Hematopoietic multipotent progenitor cell treated with erythropoietin and hydrocortisone succinate and interleukin-3 and kit ligand, for 6 days (in vitro differentiated cells): ENCODE data around the gene NTSR1.

ENCODE experiments used
- DNase-seq: peaks from one replicate; pipeline ENCODE4 v3.0.0-alpha.2; 2015

The NTSR1 gene

GRCh38 chr20:62772990-62773844 is 64.6 kb downstream of the NTSR1 start:
- no peak for DNase-seq

DNA sequence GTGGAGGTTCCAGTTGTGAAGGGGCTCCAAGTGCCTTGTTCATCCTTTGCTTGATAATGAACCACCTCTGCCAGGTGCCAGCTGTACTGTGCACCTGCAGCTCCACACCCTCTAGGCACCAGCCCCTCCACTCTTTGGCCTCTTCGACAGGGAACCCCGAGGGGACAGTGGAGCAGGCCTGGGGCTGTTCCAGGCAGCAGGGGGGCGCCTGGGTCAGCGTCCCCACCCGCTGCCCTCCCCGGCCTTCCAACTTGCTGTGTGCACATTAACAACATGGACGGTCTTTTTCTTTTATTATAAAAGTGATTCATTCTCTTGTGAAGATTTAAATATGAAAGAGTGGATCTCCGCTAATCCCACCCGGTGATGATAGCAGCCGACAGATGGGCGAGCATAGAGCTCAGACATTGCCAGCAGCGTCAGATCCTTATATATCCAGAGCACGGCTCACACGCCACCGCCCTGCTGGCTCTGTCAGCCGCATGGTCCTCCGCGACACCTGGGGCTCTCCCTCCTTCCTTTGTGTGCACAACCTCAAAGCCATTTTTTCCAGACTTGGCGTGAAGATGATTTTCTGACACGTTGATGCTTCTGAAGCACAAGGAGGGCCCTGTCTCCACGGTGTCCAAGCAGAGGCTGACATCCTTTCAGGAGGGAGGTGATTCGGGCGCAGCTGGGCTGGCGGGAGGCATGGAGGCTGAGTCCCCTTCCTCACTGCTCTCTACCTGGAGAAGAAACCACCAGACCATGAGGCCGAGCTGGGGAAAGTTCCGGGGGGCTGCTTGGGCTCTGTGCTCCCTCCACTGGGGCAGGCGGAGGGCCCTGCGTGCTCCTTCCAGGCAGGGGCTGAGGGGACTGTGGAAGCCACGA is 65.4 kb downstream of the NTSR1 start:
- no peak for DNase-seq

DNA sequence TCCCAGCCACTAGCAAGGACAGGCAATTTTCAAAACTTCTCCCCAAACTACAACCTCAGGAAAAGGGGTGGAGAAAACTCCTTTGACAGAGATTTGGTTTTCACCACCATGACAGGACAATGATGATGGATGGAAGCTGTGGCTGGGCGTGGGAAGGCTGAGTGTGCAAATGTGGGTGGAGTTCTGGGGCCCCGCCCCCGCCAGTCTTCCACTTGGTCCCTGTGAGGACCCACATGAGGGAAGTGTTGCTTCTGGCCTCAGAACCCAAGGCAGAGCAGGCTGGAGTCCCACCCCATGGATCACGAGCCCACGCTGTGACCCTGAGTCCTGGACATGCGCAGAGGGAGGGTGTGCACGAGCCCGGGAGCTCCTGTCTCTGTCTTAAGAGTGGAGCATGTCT is 66.1 kb downstream of the NTSR1 start:
- no peak for DNase-seq

DNA sequence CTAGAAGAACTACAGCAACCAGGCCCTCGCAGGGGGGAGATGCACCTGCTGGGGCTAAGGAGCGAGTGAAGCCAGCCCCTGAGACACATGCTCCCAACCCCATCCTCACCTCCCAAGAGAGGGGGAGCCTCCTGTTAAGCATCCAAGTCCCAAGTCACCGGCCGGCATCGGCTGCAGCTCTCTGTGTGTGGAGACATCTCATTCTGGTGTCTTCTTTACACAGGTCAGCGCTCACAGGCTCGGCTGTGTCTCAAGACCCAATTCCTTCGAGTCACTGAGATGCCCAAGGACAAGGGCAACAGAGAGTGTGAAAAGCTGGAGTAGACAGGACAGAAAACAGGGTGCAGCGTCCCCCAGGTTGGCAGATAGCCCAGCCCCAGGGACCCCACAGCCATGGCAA is 66.6 kb downstream of the NTSR1 start:
- DNase-seq = no peak

DNA sequence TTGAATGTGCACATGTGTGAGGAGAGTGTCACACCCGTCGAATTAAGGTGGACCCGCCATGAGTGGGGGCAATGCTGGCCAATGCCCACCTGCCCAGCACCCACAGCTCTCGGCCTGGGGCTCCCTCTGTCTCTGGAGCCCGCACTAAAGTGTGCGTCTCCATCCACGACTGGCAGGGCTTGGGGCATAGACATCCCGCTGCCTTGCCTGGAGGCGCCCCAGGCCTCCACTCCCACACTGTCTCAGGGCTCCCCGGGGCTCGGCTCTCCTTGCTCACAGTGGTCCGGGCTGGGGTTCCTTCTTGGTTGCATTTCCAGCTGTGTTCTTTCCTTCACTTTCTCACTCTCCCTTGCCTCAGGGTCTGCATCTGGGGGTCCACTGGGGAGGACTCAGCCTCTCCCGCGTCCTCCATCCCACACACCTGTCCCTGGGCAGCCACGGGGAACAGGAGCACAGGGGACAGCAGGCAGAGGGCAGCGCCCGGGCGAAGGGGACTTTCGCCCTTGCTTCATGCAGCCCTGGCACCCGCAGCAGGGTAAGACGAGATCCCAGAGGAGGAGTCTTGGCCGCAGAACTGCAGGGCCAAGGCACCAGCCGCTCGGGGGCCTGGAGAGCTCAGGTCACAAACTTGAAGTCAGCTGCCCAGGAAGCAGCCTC is 67.5 kb downstream of the NTSR1 start:
- no peak for DNase-seq

- DNase-seq = peak; percentile 60
These were observed 68.3 kb downstream of the NTSR1 start for GRCh38 chr20:62776692-62777527.

- no peak for DNase-seq
These were observed 68.8 kb downstream of the NTSR1 start for GRCh38 chr20:62777528-62777830.

GRCh38 chr20:62778058-62778457 is 69.4 kb downstream of the NTSR1 start:
- DNase-seq = no peak

- no peak for DNase-seq
These were observed 70.2 kb downstream of the NTSR1 start for GRCh38 chr20:62778601-62779416.

DNA sequence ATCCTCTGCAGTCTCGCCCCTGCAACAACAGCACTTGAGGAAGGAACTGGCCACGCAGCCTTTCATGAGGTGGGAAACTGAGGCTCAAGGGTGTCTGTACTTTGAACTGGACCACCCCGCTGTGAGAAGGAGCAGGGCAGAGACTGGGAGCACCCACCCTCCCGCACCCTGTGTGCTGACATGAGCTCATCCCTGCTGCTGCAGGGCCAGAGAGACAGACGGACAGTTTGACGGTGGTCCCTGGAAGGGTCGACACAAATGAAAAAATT is 70.7 kb downstream of the NTSR1 start:
- DNase-seq = no peak

DNA sequence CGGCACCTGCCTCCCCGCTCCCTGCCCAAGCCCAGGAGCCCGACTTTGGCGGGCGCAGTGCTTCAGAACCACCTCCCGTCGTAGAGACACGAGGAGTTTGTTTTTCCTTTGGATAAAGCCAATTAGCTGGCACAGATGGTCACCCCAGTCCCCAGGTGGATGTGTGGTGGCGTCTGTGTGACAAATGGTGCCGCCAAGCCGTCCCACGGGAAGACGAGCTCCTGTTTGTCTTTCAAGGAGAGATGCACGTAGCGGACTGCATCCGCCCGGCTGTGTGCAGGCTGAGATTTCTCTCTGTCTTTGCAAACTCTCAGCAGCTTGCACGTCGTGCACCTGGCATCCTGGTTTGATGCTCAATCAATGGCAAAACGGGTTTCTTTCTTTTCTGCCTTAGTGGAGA is 71.6 kb downstream of the NTSR1 start:
- DNase-seq = no peak

DNA sequence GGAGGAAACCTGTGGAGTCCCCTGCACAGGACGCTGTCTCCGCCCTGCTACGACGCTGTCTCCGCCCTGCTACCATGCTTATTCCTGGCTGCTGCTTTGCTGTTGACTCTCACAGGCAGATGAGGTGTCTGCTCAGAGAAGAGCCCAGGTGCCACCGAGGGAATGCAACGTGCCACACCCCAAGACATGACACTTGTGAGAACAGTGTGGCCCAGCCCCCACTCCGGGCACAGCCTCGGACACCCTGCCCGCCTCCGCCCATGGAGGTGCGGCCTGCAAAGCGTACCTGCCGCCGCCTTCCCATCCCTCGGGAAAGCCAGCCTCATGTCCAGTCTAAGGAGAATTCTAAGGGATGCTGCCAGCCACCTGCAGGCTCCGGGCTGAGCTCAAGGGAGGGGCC is 72.1 kb downstream of the NTSR1 start:
- no peak for DNase-seq

- no peak for DNase-seq
These were observed 73.7 kb downstream of the NTSR1 start for GRCh38 chr20:62782149-62782892.

DNA sequence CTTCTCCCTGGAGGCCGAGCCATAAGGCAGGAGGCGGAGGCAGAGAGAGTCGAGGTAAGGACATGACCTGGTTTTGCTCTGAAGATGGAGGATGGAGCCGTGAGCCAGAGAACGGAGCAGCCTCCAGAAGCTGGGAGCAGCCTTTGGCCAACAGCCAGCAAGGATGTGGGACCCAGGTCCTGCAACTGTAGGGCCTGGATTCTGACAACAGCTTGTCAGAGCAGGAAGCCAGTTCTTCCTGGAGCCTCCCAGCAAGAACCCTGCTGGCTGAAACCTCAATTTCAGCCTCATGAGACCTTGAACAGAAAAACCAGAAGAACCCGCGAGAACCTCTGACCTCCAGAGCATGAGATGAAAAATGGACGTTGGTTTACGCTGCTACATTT is 74.2 kb downstream of the NTSR1 start:
- DNase-seq = peak; percentile 5

GRCh38 chr20:62784497-62784896 is 75.9 kb downstream of the NTSR1 start:
- no peak for DNase-seq

GRCh38 chr20:62785393-62785792 is 76.8 kb downstream of the NTSR1 start:
- no peak for DNase-seq

- no peak for DNase-seq
These were observed 77.5 kb downstream of the NTSR1 start for GRCh38 chr20:62786157-62786556.

DNA sequence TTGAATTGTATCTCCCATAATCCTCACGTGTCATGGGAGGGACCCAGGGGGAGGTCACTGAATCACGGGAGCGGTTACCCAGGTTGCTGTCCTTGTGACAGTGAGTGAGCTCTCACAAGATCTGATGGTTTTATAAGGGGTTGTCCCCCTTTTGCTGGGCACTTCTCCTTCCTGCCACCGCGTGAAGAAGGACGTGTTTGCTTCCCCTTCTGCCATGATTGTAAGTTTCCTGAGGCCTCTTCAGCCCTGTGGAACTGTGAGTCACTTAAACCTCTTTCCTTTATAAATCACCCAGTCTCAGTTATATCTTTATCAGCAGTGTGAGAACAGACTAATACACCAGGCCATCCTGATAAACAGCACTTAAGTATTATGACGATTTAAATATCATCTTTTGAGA is 78.7 kb downstream of the NTSR1 start:
- peak; percentile 13 for DNase-seq

GRCh38 chr20:62787866-62788265 is 79.2 kb downstream of the NTSR1 start:
- no peak for DNase-seq

DNA sequence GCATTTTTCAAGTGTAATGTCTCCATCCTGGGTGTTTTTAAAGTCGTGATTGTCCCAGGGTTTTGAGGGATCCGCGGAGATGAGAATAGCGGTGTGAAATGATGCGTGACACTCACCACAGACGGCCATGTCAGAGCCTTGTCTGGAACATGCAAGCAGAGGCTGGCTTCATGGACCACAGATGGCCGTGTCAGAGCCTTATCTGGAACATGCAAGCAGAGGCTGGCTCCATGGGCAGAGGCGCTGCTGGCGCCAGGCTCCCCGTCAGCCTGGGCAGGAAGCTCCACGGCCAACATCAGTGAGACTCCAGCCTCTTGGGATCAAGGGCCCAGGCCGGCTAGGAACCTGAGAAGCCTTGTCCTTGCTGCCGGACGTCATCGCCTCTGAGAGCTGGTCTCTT is 80.0 kb downstream of the NTSR1 start:
- peak; percentile 70 for DNase-seq

DNA sequence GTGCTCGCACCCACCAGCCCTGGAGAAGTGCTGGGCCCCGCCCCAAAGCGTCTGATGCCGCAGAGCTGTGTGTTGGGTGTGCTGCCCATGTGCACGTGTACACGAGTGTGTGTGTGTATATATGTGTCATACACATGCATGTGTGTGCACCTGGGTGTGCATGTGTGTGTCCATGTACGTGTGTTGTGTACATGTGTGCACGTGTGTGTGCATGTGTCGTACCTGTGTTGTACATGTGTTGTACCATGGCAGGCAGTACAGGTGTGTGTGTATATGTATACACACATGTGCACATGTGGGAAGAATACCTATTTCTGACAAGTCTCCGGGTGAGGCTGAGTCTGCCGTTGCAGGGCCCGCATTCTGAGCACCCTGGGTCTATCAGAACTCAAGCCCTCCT is 81.4 kb downstream of the NTSR1 start:
- DNase-seq = no peak
